Dedifferentiated amniotic fluid mesenchymal stem cell (primary cell): Measurements from ENCODE around the gene GRIA3.
"Not testable (repeated sequence)": the region's sequence is repeated elsewhere in the genome, so short reads cannot be mapped to it uniquely, and the experiment has no call there.

Experiments used
- DNase-seq: peaks from one replicate; pipeline ENCODE4 v3.0.0-alpha.2; 2016; ENCODE audit errors: extremely low spot score

Gene GRIA3

GRCh38 chrX:123348468-123348867, 164.4 kb downstream of the GRIA3 start:
- DNase-seq: no peak

GRCh38 chrX:123350226-123350625, 166.1 kb downstream of the GRIA3 start:
- DNase-seq: no peak

- no peak for DNase-seq
Observed at GRCh38 chrX:123357941-123358340, 173.9 kb downstream of the GRIA3 start.

- DNase-seq: no peak
Observed at GRCh38 chrX:123358457-123358856, 174.4 kb downstream of the GRIA3 start.

GRCh38 chrX:123361371-123361770, 177.3 kb downstream of the GRIA3 start:
- no peak for DNase-seq

GRCh38 chrX:123386196-123386595, 202.1 kb downstream of the GRIA3 start:
- DNase-seq: not testable (repeated sequence)

- DNase-seq: no peak
Observed at GRCh38 chrX:123392921-123393320, 208.8 kb downstream of the GRIA3 start.

- no peak for DNase-seq
Observed at GRCh38 chrX:123399709-123400108, 215.6 kb downstream of the GRIA3 start.

GRCh38 chrX:123405231-123405630, 221.2 kb downstream of the GRIA3 start:
- no peak for DNase-seq

GRCh38 chrX:123408821-123409737, 225.0 kb downstream of the GRIA3 start:
- peak; percentile 31 for DNase-seq

GRCh38 chrX:123422875-123423274, 238.8 kb downstream of the GRIA3 start:
- peak; percentile 29 for DNase-seq

- DNase-seq: peak; percentile 62
Observed at GRCh38 chrX:123424546-123424945, 240.5 kb downstream of the GRIA3 start.

GRCh38 chrX:123425471-123425870, 241.4 kb downstream of the GRIA3 start:
- peak; percentile 36 for DNase-seq

- DNase-seq: no peak
Observed at GRCh38 chrX:123425904-123426303, 241.8 kb downstream of the GRIA3 start.

GRCh38 chrX:123432361-123433150, 248.5 kb downstream of the GRIA3 start:
- no peak for DNase-seq

GRCh38 chrX:123436512-123437136, 252.5 kb downstream of the GRIA3 start:
- no peak for DNase-seq

- DNase-seq: not testable (repeated sequence)
Observed at GRCh38 chrX:123439926-123440325, 255.8 kb downstream of the GRIA3 start.

GRCh38 chrX:123442764-123443163, 258.7 kb downstream of the GRIA3 start:
- no peak for DNase-seq

- no peak for DNase-seq
Observed at GRCh38 chrX:123447506-123447905, 263.4 kb downstream of the GRIA3 start.

- DNase-seq: no peak
Observed at GRCh38 chrX:123449335-123449734, 265.3 kb downstream of the GRIA3 start.

GRCh38 chrX:123450222-123450621, 266.1 kb downstream of the GRIA3 start:
- DNase-seq: no peak

- DNase-seq: no peak
Observed at GRCh38 chrX:123454712-123455431, 270.8 kb downstream of the GRIA3 start.
